Activated CD8-positive, alpha-beta memory T cell treated with anti-CD3 and anti-CD28 coated beads for 24 hours (primary cell): Measurements from ENCODE around the gene MCM10.
"Not testable (repeated sequence)": the region's sequence is repeated elsewhere in the genome, so short reads cannot be mapped to it uniquely, and the experiment has no call there.

ENCODE experiments used
- DNase-seq: peaks from one replicate; pipeline ENCODE4 v3.0.0-alpha.2; 2020

Gene MCM10

GRCh38 chr10:13222566-13222965, 61.2 kb downstream of the MCM10 start:
- no peak for DNase-seq

- no peak for DNase-seq
These were observed 61.9 kb downstream of the MCM10 start for GRCh38 chr10:13223241-13223640.

GRCh38 chr10:13224210-13224995, 63.0 kb downstream of the MCM10 start:
- DNase-seq: no peak

GRCh38 chr10:13225601-13226000, 64.2 kb downstream of the MCM10 start:
- DNase-seq: no peak

- DNase-seq: no peak
These were observed 65.7 kb downstream of the MCM10 start for GRCh38 chr10:13227031-13227430.

- no peak for DNase-seq
These were observed 69.8 kb downstream of the MCM10 start for GRCh38 chr10:13231190-13231589.

- no peak for DNase-seq
These were observed 70.5 kb downstream of the MCM10 start for GRCh38 chr10:13231808-13232207.

GRCh38 chr10:13233358-13233757, 72.0 kb downstream of the MCM10 start:
- no peak for DNase-seq

GRCh38 chr10:13234172-13234571, 72.8 kb downstream of the MCM10 start, which contains the start of gene UCMA:
UCMA (minus strand) TSS chr10:13234374; CDS start chr10:13234258, 116 bp downstream.
- no peak for DNase-seq

- DNase-seq: not testable (repeated sequence)
These were observed 73.4 kb downstream of the MCM10 start for GRCh38 chr10:13234736-13235135.

- no peak for DNase-seq
These were observed 75.3 kb downstream of the MCM10 start for GRCh38 chr10:13236638-13237037.

GRCh38 chr10:13238271-13239077, 77.1 kb downstream of the MCM10 start:
- no peak for DNase-seq

GRCh38 chr10:13239923-13240322, 78.6 kb downstream of the MCM10 start:
- no peak for DNase-seq

GRCh38 chr10:13241613-13242012, 80.3 kb downstream of the MCM10 start:
- no peak for DNase-seq

- not testable (repeated sequence) for DNase-seq
These were observed 80.9 kb downstream of the MCM10 start for GRCh38 chr10:13242260-13242659.

GRCh38 chr10:13247246-13247645, 85.9 kb downstream of the MCM10 start:
- DNase-seq: no peak

GRCh38 chr10:13247784-13248183, 86.4 kb downstream of the MCM10 start:
- no peak for DNase-seq

GRCh38 chr10:13253726-13254125, 92.4 kb downstream of the MCM10 start:
- no peak for DNase-seq

- no peak for DNase-seq
These were observed 95.3 kb downstream of the MCM10 start for GRCh38 chr10:13256627-13257026.

GRCh38 chr10:13257621-13258140, 96.3 kb downstream of the MCM10 start:
- no peak for DNase-seq
